Right kidney (tissue), 1 donor: ENCODE measurements around the gene ZP3.
"Not testable (repeated sequence)": the region's sequence is repeated elsewhere in the genome, so short reads cannot be mapped to it uniquely, and the experiment has no call there.

Experiments used
- DNase-seq: peaks from one replicate; pipeline ENCODE4 v3.0.0-alpha.2; 2016

Gene ZP3

GRCh38 chr7:76441792-76442191, 17.0 kb downstream of the ZP3 start:
- not testable (repeated sequence) for DNase-seq

GRCh38 chr7:76442664-76443446, 18.1 kb downstream of the ZP3 start:
- not testable (repeated sequence) for DNase-seq

- not testable (repeated sequence) for DNase-seq
These were observed 19.1 kb downstream of the ZP3 start for GRCh38 chr7:76443846-76444245.

GRCh38 chr7:76445577-76446008, 20.8 kb downstream of the ZP3 start:
- DNase-seq = not testable (repeated sequence)

GRCh38 chr7:76457017-76457416, 32.3 kb downstream of the ZP3 start:
- DNase-seq = not testable (repeated sequence)

GRCh38 chr7:76458504-76458903, 33.8 kb downstream of the ZP3 start:
- not testable (repeated sequence) for DNase-seq

- not testable (repeated sequence) for DNase-seq
These were observed 36.0 kb downstream of the ZP3 start for GRCh38 chr7:76460767-76461166.

- not testable (repeated sequence) for DNase-seq
These were observed 36.8 kb downstream of the ZP3 start, which contains the start of gene DTX2 for GRCh38 chr7:76461464-76462101. TSS of gene DTX2 (plus strand) at chr7:76461709. CDS start at chr7:76480510, 18,801 bp downstream.

GRCh38 chr7:76462271-76462882, 37.6 kb downstream of the ZP3 start:
- DNase-seq = not testable (repeated sequence)

GRCh38 chr7:76464959-76465358, 40.2 kb downstream of the ZP3 start:
- not testable (repeated sequence) for DNase-seq

- DNase-seq = not testable (repeated sequence)
These were observed 41.2 kb downstream of the ZP3 start for GRCh38 chr7:76465950-76466349.

- not testable (repeated sequence) for DNase-seq
These were observed 43.1 kb downstream of the ZP3 start for GRCh38 chr7:76467743-76468404.

GRCh38 chr7:76471556-76472221, 46.9 kb downstream of the ZP3 start:
- DNase-seq = not testable (repeated sequence)

GRCh38 chr7:76473097-76473496, 48.3 kb downstream of the ZP3 start:
- not testable (repeated sequence) for DNase-seq

- DNase-seq = not testable (repeated sequence)
These were observed 51.5 kb downstream of the ZP3 start for GRCh38 chr7:76476280-76476679.

- not testable (repeated sequence) for DNase-seq
These were observed 52.2 kb downstream of the ZP3 start for GRCh38 chr7:76476742-76477474.

- DNase-seq = not testable (repeated sequence)
These were observed 54.9 kb downstream of the ZP3 start for GRCh38 chr7:76479628-76480027.

GRCh38 chr7:76480403-76481253, 55.9 kb downstream of the ZP3 start:
- not testable (repeated sequence) for DNase-seq

GRCh38 chr7:76482660-76483059, 57.9 kb downstream of the ZP3 start:
- DNase-seq = not testable (repeated sequence)

GRCh38 chr7:76483081-76483480, 58.3 kb downstream of the ZP3 start:
- not testable (repeated sequence) for DNase-seq
